Spleen (tissue), 11 donors: ENCODE measurements around the gene NTRK2. TPM values are rescaled to one million over a fixed set of nuclear protein-coding genes. Genes with fewer than 3 reads are reported as not detected.

Experiments
- DNase-seq: peaks from one replicate; pipeline ENCODE4 v3.0.0-alpha.2; 2020
- H3K27ac ChIP-seq, 8 donors: fragments of 200-600 bp; sonication (generic) in 7 of 8; 1 replicate in 4 of 8; 2 replicates in 4 of 8; pipeline versions ENCODE4 v1.5.0 to v1.8.0; 2016 to 2021; ENCODE audit warnings: inconsistent platforms in 4 of 8, mild to moderate bottlenecking in 4 of 8, moderate library complexity in 1 of 8
- H3K27me3 ChIP-seq, 7 donors: fragments of 200-600 bp; sonication (generic) in 6 of 7; replicated peaks in 1 of 7; 1 replicate in 4 of 7; 2 replicates in 3 of 7; pipeline versions ENCODE4 v1.5.0 to v1.8.0; 2016 to 2021; ENCODE audit warnings: inconsistent platforms in 3 of 7, mild to moderate bottlenecking in 1 of 7
- H3K36me3 ChIP-seq, 6 donors: fragments of 200-600 bp; sonication (generic) in 5 of 6; 1 replicate in 4 of 6; 2 replicates in 2 of 6; pipeline versions ENCODE4 v1.5.0 to v1.8.0; 2016 to 2021; ENCODE audit warnings: inconsistent platforms in 2 of 6
- H3K4me1 ChIP-seq, 6 donors: fragments of 200-600 bp; sonication (generic) in 5 of 6; 1 replicate in 3 of 6; 2 replicates in 3 of 6; pipeline versions ENCODE4 v1.5.0 to v1.8.0; 2016 to 2021; ENCODE audit warnings: inconsistent platforms in 3 of 6
- H3K4me3 ChIP-seq, 8 donors: fragments of 200-600 bp; sonication (generic) in 7 of 8; 1 replicate in 4 of 8; 2 replicates in 4 of 8; pipeline versions ENCODE4 v1.5.0 to v1.8.0; 2016 to 2021; ENCODE audit warnings: inconsistent platforms in 4 of 8, mild to moderate bottlenecking in 4 of 8, moderate library complexity in 2 of 8
- H3K9me3 ChIP-seq, 8 donors: fragments of 200-600 bp; sonication (generic) in 7 of 8; 1 replicate in 4 of 8; 2 replicates in 4 of 8; pipeline versions ENCODE4 v1.5.0 to v1.8.0; 2016 to 2021; ENCODE audit warnings: inconsistent platforms in 4 of 8
- CTCF ChIP-seq, 11 experiments: fragments of 200-600 bp in 7 of 11; fragments of 450-650 bp in 4 of 11; sonication (generic) in 4 of 11; IDR thresholded peaks in 8 of 11; conservative IDR thresholded peaks in 3 of 11; 1 replicate in 7 of 11; 2 replicates in 4 of 11; pipeline versions ENCODE4 v1.4.0 to v1.8.0; 2016 to 2021; ENCODE audit warnings: antibody characterized with exemption in 11 of 11, inconsistent platforms in 4 of 11, mild to moderate bottlenecking in 1 of 11
- POLR2A ChIP-seq, 3 donors: fragments of 450-650 bp; IDR thresholded peaks; one replicate each; pipeline ENCODE4 v1.5.1; 2017; ENCODE audit warnings: antibody characterized with exemption in 3 of 3, mild to moderate bottlenecking in 1 of 3
- POLR2AphosphoS5 ChIP-seq, 3 donors: sonication (generic); formaldehyde crosslinking; IDR thresholded peaks; one replicate each; pipeline ENCODE4 v1.5.1; 2017; ENCODE audit warnings: antibody characterized with exemption in 3 of 3
- WGBS, 5 donors: extraction: QIAGEN DNeasy Blood & Tissue Kit in 3 of 5; methylation state at CpG; one replicate each; pipeline versions ENCODE4 v1.1.5 to v1.1.7; 2013 to 2018; 5-methylcytosine and 5-hydroxymethylcytosine counted together
- intact Hi-C: fragments of 100-400 bp; cut with DNase I; formaldehyde crosslinking; loops from one replicate; pipeline ENCODE4 v1.15.0; 2023; ENCODE audit warnings: low total_unique reads
- polyA plus RNA-seq, 3 donors: library from polyadenylated mRNA; stranded (reverse); fragments of 200-250 nt; gene quantifications; one replicate each; pipeline ENCODE4 v1.2.1, GENCODE V29; 2013
- total RNA-seq, 7 donors: library from RNA; depleted of rRNA in 3 of 7; stranded (reverse); fragments of >200 nt in 3 of 7; fragmentation: NEBNext Ultra II Directional in 4 of 7; extraction: Animal tissue kit (Norgen Biotek cat#: 25700) in 4 of 7; gene quantifications; one replicate each; pipeline versions ENCODE4 v1.1.0 to v1.2.1, GENCODE V29; 2016 to 2021
- donor health status: healthy with polysubstance abuse.
- donor health status: DM: no; HTN: no; CAD: no; lungs with moderate emphysema.
- donor health status: DM: no; HTN: no; CAD: no.
- donor health status: Bipolar disorder and iron deficiency.
- donor health status: healthy.
- donor health status: DM: no; HTN: no; CAD: no.
- donor health status: DM: yes; HTN: yes; CAD: no.

The NTRK2 gene
- total and polyA plus RNA-seq, 10 donors: 0.63 to 22.7 (median 8.9) TPM

DNA sequence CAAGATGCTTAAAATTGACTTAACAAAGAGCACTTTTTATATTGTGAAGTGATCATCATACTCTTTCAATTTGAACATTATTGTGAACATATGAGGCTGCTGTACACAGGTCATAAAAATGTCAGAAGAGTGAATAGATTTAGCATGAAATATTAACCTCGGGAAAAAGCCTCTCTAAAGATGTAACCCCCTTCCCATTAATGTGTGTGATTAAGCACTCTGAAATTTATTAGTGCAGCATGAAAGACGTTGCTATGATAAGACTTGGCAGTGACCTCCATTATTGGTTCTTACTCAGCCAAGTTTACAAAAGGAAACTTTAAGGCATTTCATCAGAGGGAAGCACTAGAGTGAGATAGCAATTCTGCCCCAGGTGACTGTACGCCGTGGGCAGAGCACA, 326.5 kb downstream of the NTRK2 start:
- 68 to 80% (median 73%) methylated on average over 4 of the region's 4 CpGs for WGBS, 5 donors
- no peaks in the 10 kb centered on the region for H3K4me1 ChIP-seq
- H3K9me3 ChIP-seq: peaks cover 0 to 14% (median 8%) of the 10 kb centered on the region in 8 donors
- peaks cover 0 to 10% (median 0%) of the 10 kb centered on the region in 7 donors for H3K27me3 ChIP-seq
- intact Hi-C loops: no loop called here
- TF ChIP-seq CTCF (IDR thresholded peaks at IDR 0.05 in 8 of 11, conservative IDR thresholded peaks at IDR 0.05 in 3 of 11) (no peak), POLR2AphosphoS5 (IDR thresholded peaks at IDR 0.05) (no peak), POLR2A (IDR thresholded peaks at IDR 0.05) (no peak)
- no peak for DNase-seq
- H3K27ac ChIP-seq: no peak overlapping the region
- H3K36me3 ChIP-seq: no peaks in the 10 kb centered on the region
- H3K4me3 ChIP-seq: no peak overlapping the region

DNA sequence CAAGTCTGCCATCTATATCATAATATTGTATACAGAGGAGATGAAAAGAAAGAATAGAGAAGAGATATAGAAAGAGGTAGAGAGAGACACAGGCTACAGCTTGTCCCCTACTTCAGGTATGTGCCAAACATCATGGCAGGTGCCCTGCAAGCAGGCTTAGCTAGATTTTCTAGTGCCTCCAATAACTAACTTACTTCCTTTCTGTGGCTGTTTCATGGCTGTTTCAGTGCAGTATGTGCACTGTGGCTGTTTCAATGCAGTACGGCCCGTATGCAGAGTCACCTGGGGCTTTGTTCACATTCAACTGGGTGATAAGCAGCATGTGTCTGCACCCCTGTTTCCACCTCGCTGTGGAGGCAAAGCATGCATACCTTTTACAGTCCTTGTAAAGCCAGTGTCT, 327.2 kb downstream of the NTRK2 start:
- DNase-seq: no peak
- Histone ChIP-seq H3K36me3 (no peaks in the 10 kb centered on the region), H3K27me3 (peaks cover 0 to 10% (median 0%) of the 10 kb centered on the region in 7 donors), H3K9me3 (peaks cover 0 to 21% (median 8%) of the 10 kb centered on the region in 8 donors), H3K4me3 (no peak overlapping the region), H3K27ac (no peak overlapping the region), H3K4me1 (no peaks in the 10 kb centered on the region)
- TF ChIP-seq CTCF (IDR thresholded peaks at IDR 0.05 in 8 of 11, conservative IDR thresholded peaks at IDR 0.05 in 3 of 11): no peak
- no peak for TF ChIP-seq POLR2AphosphoS5 (IDR thresholded peaks at IDR 0.05)
- TF ChIP-seq POLR2A (IDR thresholded peaks at IDR 0.05): no peak
- intact Hi-C loops: no loop called here
- WGBS, 5 donors: 80 to 97% (median 85%) methylated on average over 3 of the region's 3 CpGs

- TF ChIP-seq POLR2A (IDR thresholded peaks at IDR 0.05) (no peak), CTCF (IDR thresholded peaks at IDR 0.05 in 8 of 11, conservative IDR thresholded peaks at IDR 0.05 in 3 of 11) (no peak), POLR2AphosphoS5 (IDR thresholded peaks at IDR 0.05) (no peak)
Measured at GRCh38 chr9:84997472-84997871, 327.9 kb downstream of the NTRK2 start.

DNA sequence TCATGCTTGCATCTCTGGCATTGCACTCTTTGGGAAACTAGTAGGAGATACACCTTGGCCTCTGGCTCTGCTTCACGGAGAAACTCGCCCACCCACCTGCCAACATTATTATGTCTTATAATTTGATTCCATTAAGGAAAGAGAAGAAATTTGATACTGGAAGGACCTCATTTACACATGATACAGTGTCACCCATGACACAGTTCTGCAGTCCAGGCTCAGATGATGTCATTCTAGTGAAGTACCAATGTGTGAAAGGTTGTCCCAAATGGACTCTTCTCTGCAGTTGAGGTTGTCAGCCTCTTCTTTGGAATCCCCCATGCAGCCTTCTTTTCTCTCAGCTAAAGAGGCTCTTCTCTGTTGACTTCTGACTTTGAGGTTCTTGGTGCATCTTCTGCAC, 329.1 kb downstream of the NTRK2 start:
- Histone ChIP-seq H3K27me3 (peaks cover 0 to 8% (median 0%) of the 10 kb centered on the region in 7 donors), H3K9me3 (peaks cover 0 to 21% (median 8%) of the 10 kb centered on the region in 8 donors), H3K4me3 (no peak overlapping the region), H3K27ac (no peak overlapping the region), H3K4me1 (no peaks in the 10 kb centered on the region), H3K36me3 (no peaks in the 10 kb centered on the region)
- intact Hi-C loops: no loop called here
- DNase-seq: no peak
- no peak for TF ChIP-seq POLR2AphosphoS5 (IDR thresholded peaks at IDR 0.05)
- TF ChIP-seq POLR2A (IDR thresholded peaks at IDR 0.05): no peak
- no peak for TF ChIP-seq CTCF (IDR thresholded peaks at IDR 0.05 in 8 of 11, conservative IDR thresholded peaks at IDR 0.05 in 3 of 11)
- 42 to 98% (median 64%) methylated on average over 2 of the region's 2 CpGs for WGBS, 5 donors

More at GRCh38 chr9:84997472-84997871, 327.9 kb downstream of the NTRK2 start:
- Histone ChIP-seq H3K9me3 (peaks cover 0 to 21% (median 8%) of the 10 kb centered on the region in 8 donors), H3K27ac (no peak overlapping the region), H3K4me1 (no peaks in the 10 kb centered on the region), H3K27me3 (peaks cover 0 to 10% (median 0%) of the 10 kb centered on the region in 7 donors), H3K36me3 (no peaks in the 10 kb centered on the region), H3K4me3 (no peak overlapping the region)
- 45 to 56% (median 52%) methylated on average over 2 of the region's 2 CpGs for WGBS, 5 donors
- intact Hi-C loops: no loop called here
- DNase-seq: no peak
